Activated naive CD4-positive, alpha-beta T cell treated with anti-CD3 and anti-CD28 coated beads, Interleukin-2, amount 50 U/mL, for 72 hours (primary cell): ENCODE results near the gene CALM1. TPM values are rescaled to one million over a fixed set of nuclear protein-coding genes. Genes with fewer than 3 reads are reported as not detected.

Experiments used
- total RNA-seq, 2 donors: library from RNA; stranded (reverse); gene quantifications; one replicate each; pipeline ENCODE4 v1.2.3, GENCODE V29; 2022

The CALM1 gene
- total RNA-seq, 2 donors from 2014 or later = 354 to 402 TPM

Other genes starting within 250 kb of the CALM1 start
- 100 to 1,000 TPM in 1 of 2 donors, 10 to 100 TPM in 1; 90.2 to 146 TPM for gene PSMC1, start 140.5 kb upstream of the CALM1 start, total RNA-seq
- gene NRDE2, start 65.1 kb upstream of the CALM1 start, total RNA-seq = 10 to 100 TPM; 21.1 to 34.6 TPM